Lung microvascular endothelial cell (primary cell): ENCODE measurements around the gene PPP2R5D. TPM values are rescaled to one million over a fixed set of nuclear protein-coding genes. Genes with fewer than 3 reads are reported as not detected.
"Not testable (repeated sequence)": the region's sequence is repeated elsewhere in the genome, so short reads cannot be mapped to it uniquely, and the experiment has no call there.

ENCODE experiments used
- DNase-seq, 2 donors: peaks; one replicate each; pipeline versions ENCODE4 v3.0.0 to v3.0.0-alpha.2; 2010; ENCODE audit warnings: low read depth in 2 of 2
- total RNA-seq: library from RNA; depleted of rRNA; stranded (reverse); fragments of >200 nt; gene quantifications from 2 replicates; pipeline ENCODE4 v1.2.1, GENCODE V29; 2014

Gene PPP2R5D
- total RNA-seq, 1 donor from 2014 or later = 19.2 TPM

GRCh38 chr6:42989923-42990322 is 5.6 kb downstream of the PPP2R5D start:
- DNase-seq = no peak

DNA sequence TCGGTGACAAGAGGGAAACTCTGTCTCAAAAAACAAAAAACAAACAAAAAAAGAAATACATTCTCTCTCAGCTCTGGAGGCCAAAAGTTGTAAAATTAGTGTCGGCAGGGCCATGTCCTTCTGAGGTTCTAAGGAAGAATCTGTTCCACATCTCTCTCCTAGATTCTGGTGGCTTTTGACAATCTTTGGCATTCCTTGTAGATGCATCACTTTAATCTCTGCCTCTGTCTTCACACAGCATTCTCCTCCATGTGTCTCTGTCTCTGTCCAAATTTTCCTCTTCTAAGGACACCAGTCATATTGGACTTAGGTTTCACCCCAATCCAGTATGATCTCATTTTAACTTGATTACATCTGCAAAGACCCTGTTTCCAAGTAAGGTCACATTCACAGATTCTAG is 9.1 kb downstream of the PPP2R5D start:
- no peak for DNase-seq

DNA sequence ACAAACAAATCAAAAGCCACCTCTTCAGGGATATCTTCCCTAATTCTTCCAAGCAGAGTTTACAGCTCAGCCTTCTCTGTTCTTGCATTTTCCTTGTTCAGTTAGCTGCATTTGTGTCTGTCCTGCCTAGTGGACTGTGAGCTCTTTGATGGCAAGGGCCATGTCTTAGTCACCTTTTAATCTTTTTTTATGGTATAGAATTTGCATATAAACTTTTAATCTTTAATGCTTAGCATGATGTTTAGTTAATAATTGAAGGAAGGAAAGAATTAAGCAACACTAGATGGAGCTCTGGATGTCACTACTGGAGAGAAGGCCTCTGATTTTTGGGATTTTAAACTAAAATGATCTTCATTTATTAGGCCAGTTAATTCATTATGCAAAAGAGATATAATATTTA is 12.1 kb downstream of the PPP2R5D start:
- DNase-seq = no peak

- DNase-seq = not testable (repeated sequence)
These were observed 13.8 kb downstream of the PPP2R5D start for GRCh38 chr6:42998205-42998604.

- no peak for DNase-seq
These were observed 17.5 kb downstream of the PPP2R5D start for GRCh38 chr6:43001843-43002242.

- DNase-seq = no peak
These were observed 21.5 kb downstream of the PPP2R5D start for GRCh38 chr6:43005844-43006243.

DNA sequence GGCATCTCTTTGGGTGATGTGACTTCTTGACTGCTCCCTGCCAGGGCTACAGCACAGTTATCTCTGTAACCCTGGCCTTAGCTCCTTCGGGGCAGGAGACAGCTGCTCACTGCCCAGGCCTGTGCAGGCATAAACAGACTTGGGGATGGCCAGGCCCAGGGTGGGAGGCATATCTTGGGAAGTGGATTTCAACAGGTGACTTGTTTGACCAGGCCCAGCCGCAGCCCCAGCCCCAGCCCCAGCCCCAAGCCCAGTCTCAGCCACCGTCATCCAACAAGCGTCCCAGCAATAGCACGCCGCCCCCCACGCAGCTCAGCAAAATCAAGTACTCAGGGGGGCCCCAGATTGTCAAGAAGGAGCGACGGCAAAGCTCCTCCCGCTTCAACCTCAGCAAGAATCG is 21.9 kb downstream of the PPP2R5D start:
- DNase-seq = no peak

- DNase-seq = no peak
These were observed 22.8 kb downstream of the PPP2R5D start for GRCh38 chr6:43007126-43007525.

GRCh38 chr6:43009124-43009523 is 24.8 kb downstream of the PPP2R5D start:
- DNase-seq = peak; percentile 56 to 73

DNA sequence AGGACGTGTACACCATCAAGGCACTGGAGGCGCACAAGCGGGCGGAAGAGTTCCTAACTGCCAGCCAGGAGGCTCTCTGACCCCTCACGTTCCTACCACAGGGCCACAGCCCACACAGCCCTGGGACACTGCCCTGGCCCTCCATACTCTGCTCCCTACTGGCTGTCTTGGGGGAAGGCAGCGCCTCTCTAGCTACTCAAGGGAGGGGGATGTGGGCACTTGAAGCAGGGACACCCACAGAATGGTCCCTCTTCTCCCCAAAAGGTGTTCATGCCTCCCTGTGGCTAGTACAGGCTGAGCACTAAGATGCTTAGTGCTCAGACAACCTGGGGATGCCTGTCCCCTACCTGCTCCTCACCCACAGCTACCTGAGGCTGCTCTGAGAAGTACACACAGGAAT is 26.8 kb downstream of the PPP2R5D start:
- DNase-seq = no peak

DNA sequence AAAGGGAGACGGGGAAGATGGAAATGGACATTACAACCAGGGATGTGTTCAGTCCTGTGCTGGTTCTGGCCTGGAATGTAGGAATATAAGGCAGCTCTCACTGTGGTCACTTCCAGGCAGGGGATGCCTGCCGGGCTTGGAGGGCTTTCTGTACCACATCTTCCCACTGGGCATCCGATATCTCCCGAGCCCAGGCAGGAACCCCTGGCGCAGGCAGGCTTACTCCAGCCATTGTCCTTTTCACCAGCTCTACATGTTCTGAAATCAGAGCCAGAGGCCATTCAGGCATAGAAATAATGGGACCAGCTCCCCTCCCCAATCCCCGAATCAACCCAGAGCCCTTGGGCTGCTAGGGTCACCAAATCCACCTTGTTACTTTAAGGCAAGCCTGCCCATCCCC is 28.0 kb downstream of the PPP2R5D start:
- DNase-seq = no peak

DNA sequence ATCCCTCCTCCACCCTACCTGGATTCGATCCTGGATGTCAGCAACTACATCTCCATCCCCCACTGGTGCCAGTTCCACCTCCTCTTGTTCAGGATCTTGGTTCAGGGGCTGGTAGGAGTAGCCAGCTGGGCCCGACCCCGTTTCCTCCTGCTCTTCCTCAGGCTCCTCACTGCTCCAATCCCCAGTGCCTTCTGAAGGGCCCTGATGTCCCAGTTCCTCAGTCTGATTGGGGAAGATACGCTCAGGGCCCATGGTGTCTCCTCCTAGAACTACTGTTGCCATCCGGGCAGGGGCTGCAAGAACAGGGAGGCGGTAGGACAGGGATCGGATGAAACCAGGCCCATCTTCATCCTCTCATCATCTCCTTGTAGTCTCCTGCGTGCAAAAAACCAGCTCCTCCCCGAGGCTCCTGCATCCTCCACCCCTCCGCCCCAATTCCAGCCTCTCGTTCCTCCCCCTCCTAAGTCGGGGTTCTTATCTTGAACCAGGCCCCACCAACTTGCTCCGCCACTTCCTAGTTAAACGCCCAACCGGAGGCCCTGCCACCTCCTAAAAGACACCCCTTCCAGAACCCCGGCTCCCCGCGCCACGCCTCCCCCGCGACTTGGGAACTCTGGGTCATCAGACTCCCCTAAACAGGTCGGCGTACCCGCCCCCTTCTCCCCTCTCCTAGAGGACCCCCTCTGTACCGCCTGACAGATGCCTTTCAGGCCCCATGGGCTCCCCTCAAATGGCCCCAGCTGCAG is 28.9 kb downstream of the PPP2R5D start:
- no peak for DNase-seq

GRCh38 chr6:43013843-43014433 is 29.6 kb downstream of the PPP2R5D start, which contains the start of the genes KLHDC3 and MEA1:
KLHDC3 (plus strand) TSS chr6:43014249; CDS start chr6:43017193, 2,944 bp downstream.
MEA1 (minus strand) TSS chr6:43013946; CDS start chr6:43013813, 133 bp downstream.
- DNase-seq = peak; percentile 100

GRCh38 chr6:43014434-43014909 is 30.1 kb downstream of the PPP2R5D start:
- DNase-seq = peak; percentile 36 to 51

- no peak for DNase-seq
These were observed 32.0 kb downstream of the PPP2R5D start for GRCh38 chr6:43016176-43016942.

DNA sequence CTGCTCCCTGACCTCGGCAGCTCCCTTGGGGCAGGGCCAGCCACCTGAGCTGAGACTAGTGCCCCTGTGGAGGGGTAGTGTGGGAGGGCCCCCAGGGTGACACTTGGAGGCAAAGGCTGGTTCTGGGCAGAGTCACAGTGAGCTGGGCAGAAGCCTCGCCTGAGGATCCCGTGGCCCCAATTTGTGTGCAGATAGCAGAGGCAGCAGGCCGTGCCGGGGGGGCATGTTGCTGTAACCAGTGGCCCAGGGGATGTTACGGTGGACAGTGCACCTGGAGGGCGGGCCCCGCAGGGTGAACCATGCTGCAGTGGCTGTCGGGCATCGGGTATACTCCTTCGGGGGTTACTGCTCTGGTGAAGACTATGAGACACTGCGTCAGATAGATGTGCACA is 32.6 kb downstream of the PPP2R5D start:
- DNase-seq = no peak

- DNase-seq = no peak
These were observed 34.8 kb downstream of the PPP2R5D start for GRCh38 chr6:43019152-43019551.

DNA sequence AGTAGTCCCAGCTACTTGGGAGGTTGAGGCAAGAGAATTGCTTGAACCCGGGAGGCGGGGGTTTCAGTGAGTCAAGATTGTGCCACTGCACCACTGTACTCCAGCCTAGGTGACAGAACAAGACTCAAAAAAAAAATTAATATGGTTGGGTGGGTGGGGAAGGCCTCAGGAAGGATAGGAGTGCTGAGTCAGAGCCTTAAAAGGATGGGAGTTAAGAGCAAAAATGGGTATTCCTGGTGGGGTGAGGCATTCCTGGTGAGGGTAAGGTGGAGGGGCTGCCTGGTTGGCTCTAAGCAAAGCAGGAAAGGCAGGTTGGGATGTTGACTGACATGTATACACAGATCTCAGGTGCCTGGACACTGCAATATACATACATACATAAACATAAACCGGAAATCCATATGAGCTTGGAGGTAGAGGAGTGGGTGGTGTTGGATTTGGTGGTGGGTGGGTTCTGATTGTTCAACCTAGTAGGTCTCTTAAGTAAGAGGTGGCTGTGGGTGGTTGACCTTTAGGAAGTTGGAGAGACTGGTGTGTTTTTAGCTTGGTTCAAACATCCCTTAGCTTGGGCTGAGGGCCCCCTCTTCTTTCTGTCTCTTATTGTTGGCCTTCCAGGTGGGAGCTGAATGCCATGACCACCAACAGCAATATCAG is 35.8 kb downstream of the PPP2R5D start:
- no peak for DNase-seq

GRCh38 chr6:43020847-43021246 is 36.5 kb downstream of the PPP2R5D start:
- DNase-seq = no peak

GRCh38 chr6:43021270-43022047 is 37.1 kb downstream of the PPP2R5D start, which contains the start of gene RRP36:
RRP36 (plus strand) TSS chr6:43021623; CDS start chr6:43021655, 32 bp downstream.
- DNase-seq = peak; percentile 76 to 78

DNA sequence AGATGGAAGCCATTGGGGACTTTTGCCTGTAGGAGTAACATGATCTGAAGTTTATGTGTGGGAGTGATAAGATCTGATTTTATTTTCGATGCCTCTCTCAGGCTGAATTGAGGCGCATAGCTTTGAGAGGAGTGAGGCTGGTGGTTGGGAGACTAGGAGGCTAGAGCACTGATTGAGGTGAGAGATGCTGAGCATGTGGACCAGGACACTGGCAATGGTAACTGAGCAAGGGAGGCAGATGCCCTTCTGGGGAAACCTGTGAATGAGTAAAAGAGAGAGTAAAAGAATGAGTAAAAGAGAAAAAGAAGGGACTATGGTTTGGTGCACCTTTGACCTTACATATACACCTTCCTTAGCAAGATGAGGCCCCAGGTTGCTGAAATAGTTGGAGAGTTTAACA is 40.1 kb downstream of the PPP2R5D start:
- DNase-seq = no peak
